ENCODE data around the gene LMNTD1.

LMNTD1 gene

GRCh38 chr12:25552681-25553080 is 402 bp downstream of the LMNTD1 start:
- H3K27ac ChIP-seq: no peak overlapping the region
- H3K4me3 ChIP-seq: no peak overlapping the region
- no peak for DNase-seq (ENCODE audit: low spot score)
- no peak for TF ChIP-seq CTCF (IDR thresholded peaks at IDR 0.05)

- DNase-seq (ENCODE audit: low spot score): no peak
- no peak for TF ChIP-seq CTCF (IDR thresholded peaks at IDR 0.05)
- Histone ChIP-seq H3K4me3 (no peak overlapping the region), H3K27ac (no peak overlapping the region)
Measured at GRCh38 chr12:25550186-25550585, 2.9 kb downstream of the LMNTD1 start.

- no peak for TF ChIP-seq CTCF (IDR thresholded peaks at IDR 0.05)
- no peak for DNase-seq (ENCODE audit: low spot score)
- Histone ChIP-seq H3K27ac (no peak overlapping the region), H3K4me3 (no peak overlapping the region)
Measured at GRCh38 chr12:25549120-25549519, 4.0 kb downstream of the LMNTD1 start.

- no peak for TF ChIP-seq CTCF (IDR thresholded peaks at IDR 0.05)
- no peak overlapping the region for H3K4me3 ChIP-seq
- DNase-seq (ENCODE audit: low spot score): no peak
- H3K27ac ChIP-seq: no peak overlapping the region
Measured at GRCh38 chr12:25546318-25546717, 6.8 kb downstream of the LMNTD1 start.

GRCh38 chr12:25533150-25533549 is 19.9 kb downstream of the LMNTD1 start:
- no peak for DNase-seq (ENCODE audit: low spot score)
- TF ChIP-seq CTCF (IDR thresholded peaks at IDR 0.05): no peak
- Histone ChIP-seq H3K4me3 (no peak overlapping the region), H3K27ac (no peak overlapping the region)

- no peak for DNase-seq (ENCODE audit: low spot score)
- no peak for TF ChIP-seq CTCF (IDR thresholded peaks at IDR 0.05)
- H3K4me3 ChIP-seq: no peak overlapping the region
- H3K27ac ChIP-seq: no peak overlapping the region
Measured at GRCh38 chr12:25531502-25532052, 21.5 kb downstream of the LMNTD1 start.

GRCh38 chr12:25529738-25530137 is 23.3 kb downstream of the LMNTD1 start:
- no peak for TF ChIP-seq CTCF (IDR thresholded peaks at IDR 0.05)
- no peak for DNase-seq (ENCODE audit: low spot score)
- no peak overlapping the region for H3K4me3 ChIP-seq
- H3K27ac ChIP-seq: no peak overlapping the region
